ENCODE data around the gene RAMACL. TPM values are rescaled to one million over a fixed set of nuclear protein-coding genes. Genes with fewer than 3 reads are reported as not detected.

The RAMACL gene
- total RNA-seq, 2 donors from 2014 or later: 0.99 to 10.9 TPM

GRCh38 chr6:166554316-166554715 lies 32.2 kb downstream of the RAMACL start:
- intact Hi-C loops (cut with DNase I): no loop called here
- Histone ChIP-seq H3K27me3 (no peaks in the 10 kb centered on the region), H3K4me1 (peaks cover 23% of the 10 kb centered on the region), H3K27ac (peak overlapping the region in 1 of 4 donors; percentile 37), H3K4me3 (no peak overlapping the region), H3K36me3 (replicated peaks in 1 of 2; ENCODE audit: insufficient read depth in 1 of 2, low read depth in 2 of 2) (no peaks in the 10 kb centered on the region), H3K9me3 (no peaks in the 10 kb centered on the region)
- WGBS, 2 donors: 80 to 87% methylated on average over 8 of the region's 8 CpGs
- DNase-seq (no peak), ATAC-seq (no peak)
- TF ChIP-seq CTCF (IDR thresholded peaks at IDR 0.05) (no peak), POLR2A (IDR thresholded peaks at IDR 0.05) (no peak)

DNA sequence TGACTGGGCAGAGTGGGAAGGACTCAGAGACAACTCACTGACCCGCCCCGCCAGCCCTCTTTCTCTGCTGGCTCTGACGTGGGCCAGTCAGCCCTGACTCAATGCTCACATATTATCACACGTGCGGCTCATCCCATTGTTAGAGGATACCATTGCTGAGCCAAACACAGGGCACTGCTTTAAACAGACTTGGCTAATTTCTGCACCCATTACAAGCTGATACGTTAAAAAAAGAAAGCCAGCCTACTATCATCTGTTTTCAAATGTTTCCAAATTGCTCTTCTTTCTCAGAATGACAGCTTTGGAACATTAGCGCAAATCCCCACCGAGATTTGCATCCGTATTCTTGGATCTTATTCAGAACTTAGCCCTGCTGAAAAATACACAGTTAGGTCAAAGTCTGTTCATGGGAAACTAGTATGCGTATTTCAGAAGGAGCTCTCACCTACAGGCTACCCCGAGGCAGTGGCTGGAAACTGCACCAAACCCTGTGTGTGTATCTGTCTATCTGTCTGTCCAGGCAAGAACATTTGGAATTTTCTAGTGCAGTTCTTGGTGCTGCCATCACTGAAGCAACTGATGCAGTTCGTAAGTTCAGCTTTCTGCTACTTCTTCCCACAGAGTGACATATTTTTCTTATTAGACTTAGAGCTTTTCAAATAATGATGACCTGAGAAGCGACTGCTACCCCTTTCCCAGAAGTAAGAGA lies 32.8 kb downstream of the RAMACL start:
- Histone ChIP-seq H3K9me3 (no peaks in the 10 kb centered on the region), H3K4me3 (no peak overlapping the region)
- 84 to 86% methylated on average over 13 of the region's 13 CpGs for WGBS, 2 donors

GRCh38 chr6:166552600-166552999 lies 33.9 kb downstream of the RAMACL start:
- intact Hi-C loops (cut with DNase I): no loop called here
- Histone ChIP-seq H3K9me3 (no peaks in the 10 kb centered on the region), H3K27ac (no peak overlapping the region), H3K36me3 (replicated peaks in 1 of 2; ENCODE audit: insufficient read depth in 1 of 2, low read depth in 2 of 2) (no peaks in the 10 kb centered on the region), H3K4me1 (peaks cover 21% of the 10 kb centered on the region), H3K27me3 (no peaks in the 10 kb centered on the region), H3K4me3 (no peak overlapping the region)
- DNase-seq (no peak), ATAC-seq (no peak)
- TF ChIP-seq POLR2A (IDR thresholded peaks at IDR 0.05) (no peak), CTCF (IDR thresholded peaks at IDR 0.05) (no peak)
- WGBS, 2 donors: 82 to 85% methylated on average over 7 of the region's 7 CpGs

More for the DNA sequence above, 32.8 kb downstream of the RAMACL start:
- Histone ChIP-seq H3K27ac (peak overlapping the region in 2 of 4 donors; percentile 29 to 37), H3K27me3 (no peaks in the 10 kb centered on the region), H3K36me3 (replicated peaks in 1 of 2; ENCODE audit: insufficient read depth in 1 of 2, low read depth in 2 of 2) (no peaks in the 10 kb centered on the region), H3K4me1 (peaks cover 23% of the 10 kb centered on the region)
- TF ChIP-seq POLR2A (IDR thresholded peaks at IDR 0.05) (no peak), CTCF (IDR thresholded peaks at IDR 0.05) (no peak)
- DNase-seq (peak in 1 of 4 donors; percentile 30), ATAC-seq (no peak)
- intact Hi-C loops (cut with DNase I): no loop called here

GRCh38 chr6:166551754-166552495 lies 34.6 kb downstream of the RAMACL start:
- no peaks in the 10 kb centered on the region for H3K9me3 ChIP-seq
- no peak for ATAC-seq
- TF ChIP-seq POLR2A (IDR thresholded peaks at IDR 0.05) (no peak), CTCF (IDR thresholded peaks at IDR 0.05) (no peak)
- H3K27ac ChIP-seq: no peak overlapping the region
- H3K36me3 ChIP-seq (replicated peaks in 1 of 2; ENCODE audit: insufficient read depth in 1 of 2, low read depth in 2 of 2): no peaks in the 10 kb centered on the region
- H3K27me3 ChIP-seq: no peaks in the 10 kb centered on the region
- H3K4me3 ChIP-seq: no peak overlapping the region
- intact Hi-C loops (cut with DNase I): no loop called here
- no peak for DNase-seq
- 82 to 90% methylated on average over 16 of the region's 16 CpGs for WGBS, 2 donors
- peaks cover 15% of the 10 kb centered on the region for H3K4me1 ChIP-seq
